Heart left ventricle (tissue), 13 donors: ENCODE results near the gene GIPC1.

Source experiments
- POLR2A ChIP-seq, 2 donors: fragments of 450-650 bp; IDR thresholded peaks; one replicate each; pipeline ENCODE4 v1.6.1; 2017; ENCODE audit warnings: antibody characterized with exemption in 2 of 2, mild to moderate bottlenecking in 2 of 2, moderate library complexity in 2 of 2
- TF ChIP-seq, protein P1 (sequence below), 12 donors: fragments of 200-600 bp; sonication (generic) in 4 of 12; IDR thresholded peaks; one replicate each; pipeline versions ENCODE4 v1.5.0 to v1.8.0; 2018 to 2022; ENCODE audit warnings: antibody characterized with exemption in 12 of 12, mild to moderate bottlenecking in 5 of 12
- donor health status: ischemic (EF 13 %, LVEDD 7.1; RV severe dilation, severe dysfunction).
- donor health status: DM: no; HTN: yes; CAD: no.
- donor health status: DM: no; HTN: no; CAD: no.
- donor health status: ischemic (EF 25% LVEDD 6.9; RV normal size, moderate dysfunction).
- donor health status: ischemic (EF 25% LVEDD 5.7; RV mildly dilated, moderate dysfunction).
- donor health status: ischemic (EF 35%, LVEDD 5.7; RV mildly dilated, moderate dysfunction).
- donor health status: nonischemic (EF 11% LVEDD 7.7; RV severe dilation, severe dysfunction).
- donor health status: DM: yes; HTN: yes; CAD: no.
- donor health status: PGD.
- donor health status: ischemic (EF 29% LVEDD 5.4; RV normal size, mild dysfunction).
- donor health status: nonischemic (EF 23%, LVEDD 6.1; RV moderate dilation, normal function).

- TF ChIP-seq, protein P1, sequence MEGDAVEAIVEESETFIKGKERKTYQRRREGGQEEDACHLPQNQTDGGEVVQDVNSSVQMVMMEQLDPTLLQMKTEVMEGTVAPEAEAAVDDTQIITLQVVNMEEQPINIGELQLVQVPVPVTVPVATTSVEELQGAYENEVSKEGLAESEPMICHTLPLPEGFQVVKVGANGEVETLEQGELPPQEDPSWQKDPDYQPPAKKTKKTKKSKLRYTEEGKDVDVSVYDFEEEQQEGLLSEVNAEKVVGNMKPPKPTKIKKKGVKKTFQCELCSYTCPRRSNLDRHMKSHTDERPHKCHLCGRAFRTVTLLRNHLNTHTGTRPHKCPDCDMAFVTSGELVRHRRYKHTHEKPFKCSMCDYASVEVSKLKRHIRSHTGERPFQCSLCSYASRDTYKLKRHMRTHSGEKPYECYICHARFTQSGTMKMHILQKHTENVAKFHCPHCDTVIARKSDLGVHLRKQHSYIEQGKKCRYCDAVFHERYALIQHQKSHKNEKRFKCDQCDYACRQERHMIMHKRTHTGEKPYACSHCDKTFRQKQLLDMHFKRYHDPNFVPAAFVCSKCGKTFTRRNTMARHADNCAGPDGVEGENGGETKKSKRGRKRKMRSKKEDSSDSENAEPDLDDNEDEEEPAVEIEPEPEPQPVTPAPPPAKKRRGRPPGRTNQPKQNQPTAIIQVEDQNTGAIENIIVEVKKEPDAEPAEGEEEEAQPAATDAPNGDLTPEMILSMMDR (IDR thresholded peaks at IDR 0.05) = no peak
- TF ChIP-seq POLR2A (IDR thresholded peaks at IDR 0.05) = no peak
Observed at GRCh38 chr19:14519860-14520407, 24.0 kb upstream of the GIPC1 start.
